Ovary (tissue), 9 donors: ENCODE data around the gene CA6. TPM values are rescaled to one million over a fixed set of nuclear protein-coding genes. Genes with fewer than 3 reads are reported as not detected.

Source experiments
- DNase-seq, 5 donors: peaks; one replicate each; pipeline ENCODE4 v3.0.0-alpha.2; 2019 to 2020
- H3K27ac ChIP-seq, 2 donors: fragments of 200-600 bp; one replicate each; pipeline versions ENCODE4 v1.5.1 to v1.8.0; 2019 to 2022
- H3K27me3 ChIP-seq: fragments of 200-600 bp; one replicate; pipeline ENCODE4 v1.8.0; 2022
- H3K36me3 ChIP-seq: fragments of 200-600 bp; sonication (generic); one replicate; pipeline ENCODE4 v1.5.1; 2019
- H3K4me1 ChIP-seq: one replicate; pipeline ENCODE4 v1.8.1; 2013; ENCODE audit warnings: mild to moderate bottlenecking, moderate library complexity; ENCODE audit not compliant: insufficient read depth
- H3K4me3 ChIP-seq: fragments of 200-600 bp; sonication (generic); one replicate; pipeline ENCODE4 v1.5.1; 2017
- H3K9me3 ChIP-seq, 2 donors: fragments of 200-600 bp in 1 of 2; sonication (generic) in 1 of 2; one replicate each; pipeline versions ENCODE4 v1.5.1 to v1.8.1; 2013 to 2019; ENCODE audit warnings: mild to moderate bottlenecking in 1 of 2, moderate library complexity in 1 of 2
- EP300 ChIP-seq: sonication (generic); formaldehyde crosslinking; IDR thresholded peaks from one replicate; pipeline ENCODE4 v1.6.1; 2017; ENCODE audit warnings: antibody characterized with exemption
- POLR2A ChIP-seq: fragments of 450-650 bp; IDR thresholded peaks from one replicate; pipeline ENCODE4 v1.6.1; 2017; ENCODE audit warnings: antibody characterized with exemption, mild to moderate bottlenecking, moderate library complexity
- WGBS, 3 donors: extraction: QIAGEN DNeasy Blood & Tissue Kit in 1 of 3; methylation state at CpG; one replicate each; pipeline versions ENCODE4 v1.1.5 to v1.1.7; 2013 to 2017; 5-methylcytosine and 5-hydroxymethylcytosine counted together
- intact Hi-C, 4 donors: fragments of 100-400 bp; cut with DNase I; formaldehyde crosslinking; loops; one replicate each; pipeline versions ENCODE4 v1.11.0 to v1.15.1; 2022 to 2023
- polyA plus RNA-seq, 2 donors: library from polyadenylated mRNA; stranded (reverse); fragments of 200-250 nt in 1 of 2; fragments of 350-450 nt in 1 of 2; fragmentation: Illumina TruSeq in 1 of 2; extraction: RNeasy Lipid Tissue Mini Kit (QIAGEN cat#74804) in 1 of 2; gene quantifications; one replicate each; pipeline ENCODE4 v1.2.3, GENCODE V29; 2013 to 2014
- total RNA-seq, 7 donors: library from RNA; depleted of rRNA in 2 of 7; stranded (reverse); fragments of >200 nt in 2 of 7; fragmentation: NEBNext Ultra II Directional in 3 of 7; extraction: Animal tissue kit (Norgen Biotek cat#: 25700) in 3 of 7; gene quantifications; one replicate each; pipeline versions ENCODE4 v1.1.0 to v1.2.4, GENCODE V29; 2016 to 2023
- TF ChIP-seq, protein P1 (sequence below), 3 donors: fragments of 450-650 bp in 2 of 3; fragments of 200-600 bp in 1 of 3; IDR thresholded peaks; one replicate each; pipeline versions ENCODE4 v1.5.1 to v1.8.0; 2016 to 2022; ENCODE audit warnings: antibody characterized with exemption in 3 of 3, mild to moderate bottlenecking in 1 of 3
- donor health status: DM: no; HTN: no; CAD: no; lungs with moderate emphysema.
- donor health status: DM: no; HTN: no; CAD: no.
- donor health status: Bipolar disorder and iron deficiency.
- donor health status: DM: yes; HTN: yes; CAD: no.
- donor health status: DM: no; HTN: no; CAD: no.
- donor health status: DM: yes; HTN: yes; CAD: no.

Gene CA6
- total and polyA plus RNA-seq, 9 donors: not detected

DNA sequence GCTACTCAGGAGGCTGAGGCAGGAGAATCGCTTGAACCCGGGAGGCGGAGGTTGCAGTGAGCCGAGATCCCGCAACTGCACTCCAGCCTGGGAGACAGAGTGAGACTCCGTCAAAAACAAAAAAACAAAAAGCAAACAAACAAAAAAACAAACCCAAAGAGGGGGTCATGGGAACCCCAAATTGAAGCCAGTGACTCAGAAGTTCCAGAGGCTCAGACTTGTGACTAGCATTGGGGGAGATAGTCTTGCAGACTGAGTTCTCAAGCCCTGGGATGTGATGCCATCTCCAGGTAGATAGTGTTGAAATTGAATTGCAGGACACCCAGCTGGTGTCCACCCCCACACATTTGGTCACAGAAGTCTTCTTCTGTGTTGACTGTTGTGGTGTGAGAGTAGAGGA is 42.3 kb upstream of the CA6 start:
- intact Hi-C loops: no loop called here
- Histone ChIP-seq H3K9me3 (no peaks in the 10 kb centered on the region), H3K36me3 (no peaks in the 10 kb centered on the region), H3K4me3 (no peak overlapping the region), H3K27me3 (no peaks in the 10 kb centered on the region), H3K27ac (no peak overlapping the region), H3K4me1 (peaks cover 3% of the 10 kb centered on the region)
- TF ChIP-seq, protein P1, sequence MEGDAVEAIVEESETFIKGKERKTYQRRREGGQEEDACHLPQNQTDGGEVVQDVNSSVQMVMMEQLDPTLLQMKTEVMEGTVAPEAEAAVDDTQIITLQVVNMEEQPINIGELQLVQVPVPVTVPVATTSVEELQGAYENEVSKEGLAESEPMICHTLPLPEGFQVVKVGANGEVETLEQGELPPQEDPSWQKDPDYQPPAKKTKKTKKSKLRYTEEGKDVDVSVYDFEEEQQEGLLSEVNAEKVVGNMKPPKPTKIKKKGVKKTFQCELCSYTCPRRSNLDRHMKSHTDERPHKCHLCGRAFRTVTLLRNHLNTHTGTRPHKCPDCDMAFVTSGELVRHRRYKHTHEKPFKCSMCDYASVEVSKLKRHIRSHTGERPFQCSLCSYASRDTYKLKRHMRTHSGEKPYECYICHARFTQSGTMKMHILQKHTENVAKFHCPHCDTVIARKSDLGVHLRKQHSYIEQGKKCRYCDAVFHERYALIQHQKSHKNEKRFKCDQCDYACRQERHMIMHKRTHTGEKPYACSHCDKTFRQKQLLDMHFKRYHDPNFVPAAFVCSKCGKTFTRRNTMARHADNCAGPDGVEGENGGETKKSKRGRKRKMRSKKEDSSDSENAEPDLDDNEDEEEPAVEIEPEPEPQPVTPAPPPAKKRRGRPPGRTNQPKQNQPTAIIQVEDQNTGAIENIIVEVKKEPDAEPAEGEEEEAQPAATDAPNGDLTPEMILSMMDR (IDR thresholded peaks at IDR 0.05): no peak
- no peak for TF ChIP-seq POLR2A
- no peak for TF ChIP-seq EP300
- 94 to 96% (median 95%) methylated on average over 6 of the region's 6 CpGs for WGBS, 3 donors
- DNase-seq: no peak

- H3K4me1 ChIP-seq: peaks cover 3% of the 10 kb centered on the region
- DNase-seq: peak in 4 of 5 donors; percentile 48 to 66 (median 56)
Measured at GRCh38 chr1:8903908-8904650, 41.6 kb upstream of the CA6 start.

DNA sequence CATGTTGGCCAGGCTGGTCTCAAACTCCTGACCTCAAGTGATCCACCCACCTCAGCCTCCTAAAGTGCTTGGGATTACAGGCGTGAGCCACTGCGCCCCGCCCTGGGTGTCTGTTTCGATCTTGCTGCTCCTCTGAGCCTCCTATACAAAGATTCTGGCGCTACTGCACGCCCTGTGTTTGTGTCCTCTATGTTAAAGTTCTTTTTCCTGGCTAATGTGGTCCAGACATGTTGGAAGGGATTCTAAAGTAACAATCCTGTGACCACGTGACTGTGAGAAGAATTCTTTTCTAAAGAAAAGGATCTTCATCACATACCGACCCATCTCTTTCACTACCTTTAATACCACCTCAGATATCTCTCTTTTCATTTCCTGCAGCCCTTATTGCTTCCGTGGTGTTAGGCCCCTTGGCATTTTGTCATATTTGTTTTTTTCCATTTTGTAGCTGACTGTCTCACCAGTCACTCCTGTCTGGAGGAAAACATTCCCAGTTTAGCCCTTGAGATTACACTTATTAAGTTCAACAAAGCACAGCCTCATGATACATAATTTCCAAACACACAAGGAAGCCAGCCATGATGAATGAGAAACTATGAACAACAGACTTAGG is 40.0 kb upstream of the CA6 start:
- DNase-seq: no peak
- Histone ChIP-seq H3K9me3 (no peaks in the 10 kb centered on the region), H3K27me3 (no peaks in the 10 kb centered on the region), H3K4me1 (peaks cover 3% of the 10 kb centered on the region), H3K4me3 (no peak overlapping the region), H3K27ac (no peak overlapping the region), H3K36me3 (no peaks in the 10 kb centered on the region)
- TF ChIP-seq POLR2A (no peak), EP300 (no peak)
- TF ChIP-seq, protein P1 (IDR thresholded peaks at IDR 0.05): no peak
- WGBS, 3 donors: 74 to 77% (median 75%) methylated on average over 9 of the region's 9 CpGs
- intact Hi-C loops: no loop called here

More at GRCh38 chr1:8903908-8904650, 41.6 kb upstream of the CA6 start:
- 41 to 50% (median 44%) methylated on average over 6 of the region's 6 CpGs for WGBS, 3 donors
- TF ChIP-seq POLR2A: no peak
- TF ChIP-seq, protein P1 (IDR thresholded peaks at IDR 0.05): no peak
- no peak for TF ChIP-seq EP300
- intact Hi-C loops: no loop called here
- Histone ChIP-seq H3K27me3 (no peaks in the 10 kb centered on the region), H3K27ac (no peak overlapping the region), H3K4me3 (no peak overlapping the region), H3K9me3 (no peaks in the 10 kb centered on the region), H3K36me3 (no peaks in the 10 kb centered on the region)

DNA sequence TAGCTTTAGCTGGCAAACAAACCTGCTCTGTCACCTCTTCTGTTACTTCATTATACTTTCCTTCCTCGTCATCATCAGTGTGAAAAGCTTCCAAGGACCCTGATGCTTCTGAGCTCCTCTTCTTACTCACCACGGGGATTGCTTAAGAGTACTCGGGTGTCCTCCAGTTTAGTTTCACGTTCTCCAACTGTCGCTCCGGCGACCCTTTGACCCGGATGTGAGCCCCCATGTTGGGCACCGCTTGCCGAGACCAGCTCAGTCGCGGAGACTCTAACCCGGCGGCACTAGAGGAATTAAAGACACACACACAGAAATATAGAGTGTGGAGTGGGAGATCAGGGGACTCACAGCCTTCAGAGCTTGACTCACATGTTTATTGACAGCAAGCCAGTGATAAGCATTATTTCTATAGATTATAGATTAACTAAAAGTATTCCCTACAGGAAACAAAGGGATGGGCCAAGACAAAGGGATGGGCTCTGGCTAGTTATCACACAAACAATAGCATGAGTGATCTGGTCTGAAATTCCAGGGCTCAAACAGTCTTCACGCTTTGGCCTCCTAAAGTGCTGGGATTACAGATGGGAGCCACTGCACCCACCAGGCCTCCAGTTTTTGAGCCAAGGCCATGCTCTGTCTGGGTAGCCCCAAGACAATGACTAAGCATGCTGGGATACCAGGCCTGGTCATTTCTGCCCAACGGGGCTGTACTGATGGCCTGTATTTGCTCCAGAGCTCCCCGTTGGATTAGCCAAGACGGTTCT is 37.1 kb upstream of the CA6 start:
- 79 to 83% (median 79%) methylated on average over 18 of the region's 18 CpGs for WGBS, 3 donors

More for the DNA sequence above, 37.1 kb upstream of the CA6 start:
- TF ChIP-seq EP300: no peak
- TF ChIP-seq, protein P1 (IDR thresholded peaks at IDR 0.05): no peak
- TF ChIP-seq POLR2A: no peak
- Histone ChIP-seq H3K9me3 (no peaks in the 10 kb centered on the region), H3K36me3 (no peaks in the 10 kb centered on the region), H3K27ac (no peak overlapping the region), H3K4me1 (peaks cover 3% of the 10 kb centered on the region), H3K27me3 (no peaks in the 10 kb centered on the region), H3K4me3 (no peak overlapping the region)
- no peak for DNase-seq
- intact Hi-C loops: no loop called here
